NB4 (cell line): ENCODE data around the gene TMC3.

Experiments
- DNase-seq: peaks from one replicate; pipeline ENCODE4 v3.0.0; 2010; ENCODE audit warnings: low read depth
- H3K4me3 ChIP-seq: one replicate; pipeline ENCODE4 v1.5.1; 2011; ENCODE audit warnings: mild to moderate bottlenecking, low read depth, low read length, moderate library complexity
- CTCF ChIP-seq: IDR thresholded peaks from one replicate; pipeline ENCODE4 v1.5.1; 2012; ENCODE audit warnings: low read depth, low read length
- MAX ChIP-seq: IDR thresholded peaks from 2 replicates; pipeline ENCODE4 v1.6.1; 2011; ENCODE audit warnings: low read depth, low read length
- MYC ChIP-seq: IDR thresholded peaks from 2 replicates; pipeline ENCODE4 v1.6.1; 2011; ENCODE audit warnings: low read depth, low read length
- POLR2A ChIP-seq: IDR thresholded peaks from 2 replicates; pipeline ENCODE4 v1.6.1; 2011; ENCODE audit warnings: mild to moderate bottlenecking; ENCODE audit not compliant: insufficient read length; ENCODE audit errors: extremely low read depth

TMC3 gene

GRCh38 chr15:81310480-81310879 is 63.5 kb downstream of the TMC3 start:
- no peak for DNase-seq
- TF ChIP-seq MYC: no peak
- TF ChIP-seq MAX: no peak
- no peak for TF ChIP-seq POLR2A
- TF ChIP-seq CTCF: no peak
- H3K4me3 ChIP-seq: no peak overlapping the region

- DNase-seq: no peak
- TF ChIP-seq CTCF (no peak), MAX (no peak), MYC (no peak), POLR2A (no peak)
- no peak overlapping the region for H3K4me3 ChIP-seq
These were observed 64.2 kb downstream of the TMC3 start for GRCh38 chr15:81309647-81310450.

GRCh38 chr15:81308260-81308659 is 65.8 kb downstream of the TMC3 start:
- no peak overlapping the region for H3K4me3 ChIP-seq
- TF ChIP-seq MYC: no peak
- TF ChIP-seq CTCF: no peak
- TF ChIP-seq POLR2A: no peak
- no peak for TF ChIP-seq MAX
- DNase-seq: no peak

GRCh38 chr15:81304226-81304625 is 69.8 kb downstream of the TMC3 start:
- no peak overlapping the region for H3K4me3 ChIP-seq
- DNase-seq: peak; percentile 38
- no peak for TF ChIP-seq CTCF
- peak; percentile 73 for TF ChIP-seq MYC
- TF ChIP-seq POLR2A: no peak
- TF ChIP-seq MAX: peak; percentile 90

GRCh38 chr15:81303244-81304225 is 70.5 kb downstream of the TMC3 start:
- peak; percentile 45 for DNase-seq
- no peak overlapping the region for H3K4me3 ChIP-seq
- TF ChIP-seq MAX (no peak), POLR2A (no peak), CTCF (no peak), MYC (no peak)
